ENCODE results near the gene CCBE1.

CCBE1 gene

GRCh38 chr18:59705145-59705544, 7.9 kb upstream of the CCBE1 start:
- POLR2A ChIA-PET, result interaction anchor here (0.5 kb wide), 1 partner anchor 62 kb away, joined by 3 read pairs; no protein-coding TSS in a partner anchor
- DNase-seq (ENCODE audit: low read depth, low spot score), result no peak
- CTCF ChIA-PET, result interaction anchor here (0.6 to 6.7 kb wide), 5 partner anchors 8 to 246 kb away, joined by 3 to 53 read pairs (median 5); partner anchors contain the start of gene CCBE1
- no peak overlapping the region for H3K4me3 ChIP-seq (ENCODE audit: low read depth, low read length)
- no peak for TF ChIP-seq CTCF (IDR thresholded peaks at IDR 0.05; ENCODE audit: insufficient read depth, low read length, missing control alignments)

GRCh38 chr18:59704146-59704545, 6.9 kb upstream of the CCBE1 start:
- CTCF ChIA-PET, result interaction anchor here (1.5 to 3.2 kb wide), 3 partner anchors 11 to 245 kb away, joined by 4 to 19 read pairs (median 5); no protein-coding TSS in a partner anchor
- no peak for TF ChIP-seq CTCF (IDR thresholded peaks at IDR 0.05; ENCODE audit: insufficient read depth, low read length, missing control alignments)
- H3K4me3 ChIP-seq (ENCODE audit: low read depth, low read length), result no peak overlapping the region
- POLR2A ChIA-PET, result interaction anchor here (0.5 kb wide), 1 partner anchor 106 kb away, joined by 3 read pairs; no protein-coding TSS in a partner anchor
- DNase-seq (ENCODE audit: low read depth, low spot score), result no peak

- TF ChIP-seq CTCF (IDR thresholded peaks at IDR 0.05; ENCODE audit: insufficient read depth, low read length, missing control alignments), result no peak
- ChIA-PET POLR2A (no interaction called here), CTCF (interaction anchor here (1.2 to 4.5 kb wide), 6 partner anchors 10 to 243 kb away, joined by 3 to 40 read pairs (median 5); no protein-coding TSS in a partner anchor)
- no peak for DNase-seq (ENCODE audit: low read depth, low spot score)
- no peak overlapping the region for H3K4me3 ChIP-seq (ENCODE audit: low read depth, low read length)
These were observed 4.0 kb upstream of the CCBE1 start for GRCh38 chr18:59701272-59701671.

- no peak for TF ChIP-seq CTCF (IDR thresholded peaks at IDR 0.05; ENCODE audit: insufficient read depth, low read length, missing control alignments)
- ChIA-PET POLR2A (no interaction called here), CTCF (interaction anchor here (1.2 to 4.5 kb wide), 3 partner anchors 18 to 241 kb away, joined by 3 to 40 read pairs (median 7); no protein-coding TSS in a partner anchor)
- DNase-seq (ENCODE audit: low read depth, low spot score), result no peak
- no peak overlapping the region for H3K4me3 ChIP-seq (ENCODE audit: low read depth, low read length)
These were observed 3.3 kb upstream of the CCBE1 start for GRCh38 chr18:59700535-59700967.

GRCh38 chr18:59699750-59700534, 2.7 kb upstream of the CCBE1 start:
- H3K4me3 ChIP-seq (ENCODE audit: low read depth, low read length), result no peak overlapping the region
- ChIA-PET CTCF (interaction anchor here (0.7 to 4.5 kb wide), 6 partner anchors 18 to 241 kb away, joined by 3 to 40 read pairs (median 3); no protein-coding TSS in a partner anchor), POLR2A (no interaction called here)
- no peak for DNase-seq (ENCODE audit: low read depth, low spot score)
- TF ChIP-seq CTCF (IDR thresholded peaks at IDR 0.05; ENCODE audit: insufficient read depth, low read length, missing control alignments), result no peak

- POLR2A ChIA-PET, result no interaction called here
- no peak for DNase-seq (ENCODE audit: low read depth, low spot score)
- no peak for TF ChIP-seq CTCF (IDR thresholded peaks at IDR 0.05; ENCODE audit: insufficient read depth, low read length, missing control alignments)
- no peak overlapping the region for H3K4me3 ChIP-seq (ENCODE audit: low read depth, low read length)
- CTCF ChIA-PET, result interaction anchor here (1.0 to 1.8 kb wide), 3 partner anchors 34 to 240 kb away, joined by 3 to 7 read pairs (median 3); no protein-coding TSS in a partner anchor
These were observed 1.8 kb upstream of the CCBE1 start for GRCh38 chr18:59699061-59699460.

All from AG04449 (cell line).